HL-60 (cell line): ENCODE measurements around the gene CALCB.

Experiments used
- CTCF ChIP-seq: IDR thresholded peaks from one replicate; pipeline ENCODE4 v1.5.1; 2011; ENCODE audit warnings: low read length, control low read depth, inconsistent platforms; ENCODE audit not compliant: insufficient read depth
- GABPA ChIP-seq: IDR thresholded peaks from 2 replicates; pipeline ENCODE4 v1.6.1; 2012; ENCODE audit warnings: low read depth
- POLR2AphosphoS5 ChIP-seq: IDR thresholded peaks from 2 replicates; pipeline ENCODE4 v1.6.1; 2012; ENCODE audit warnings: low read depth
- REST ChIP-seq: IDR thresholded peaks from 2 replicates; pipeline ENCODE4 v1.6.1; 2012; ENCODE audit warnings: low read depth; ENCODE audit not compliant: insufficient replicate concordance

GRCh38 chr11:15119826-15120225 lies 46.4 kb downstream of the CALCB start:
- TF ChIP-seq CTCF (no peak), REST (no peak), POLR2AphosphoS5 (no peak), GABPA (no peak)
